Measurements from ENCODE around the gene GPER1.

The GPER1 gene

DNA sequence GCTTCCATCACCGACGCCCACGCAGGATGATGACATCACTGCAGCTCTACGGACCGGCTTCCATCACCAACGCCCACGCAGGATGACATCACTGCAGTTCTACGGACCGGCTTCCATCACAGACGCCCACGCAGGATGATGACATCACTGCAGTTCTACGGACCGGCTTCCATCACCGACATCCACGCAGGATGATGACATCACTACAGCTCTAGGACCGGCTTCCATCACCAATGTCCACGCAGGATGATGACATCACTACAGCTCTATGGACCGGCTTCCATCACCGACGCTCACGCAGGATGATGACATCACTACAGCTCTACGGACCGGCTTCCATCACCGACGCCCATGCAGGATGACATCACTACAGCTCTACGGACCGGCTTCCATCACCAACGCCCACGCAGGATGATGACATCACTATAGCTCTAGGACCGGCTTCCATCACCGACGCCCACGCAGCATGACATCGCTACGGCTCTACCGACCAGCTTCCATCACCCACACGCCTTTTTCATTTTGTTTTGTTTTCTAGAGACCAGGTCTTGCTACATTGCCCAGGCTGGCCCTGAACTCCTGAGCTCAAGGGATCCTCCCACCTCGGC is 29.5 kb downstream of the GPER1 start:
- DNase-seq (ENCODE audit: low read depth in 2 of 2), result no peak

DNA sequence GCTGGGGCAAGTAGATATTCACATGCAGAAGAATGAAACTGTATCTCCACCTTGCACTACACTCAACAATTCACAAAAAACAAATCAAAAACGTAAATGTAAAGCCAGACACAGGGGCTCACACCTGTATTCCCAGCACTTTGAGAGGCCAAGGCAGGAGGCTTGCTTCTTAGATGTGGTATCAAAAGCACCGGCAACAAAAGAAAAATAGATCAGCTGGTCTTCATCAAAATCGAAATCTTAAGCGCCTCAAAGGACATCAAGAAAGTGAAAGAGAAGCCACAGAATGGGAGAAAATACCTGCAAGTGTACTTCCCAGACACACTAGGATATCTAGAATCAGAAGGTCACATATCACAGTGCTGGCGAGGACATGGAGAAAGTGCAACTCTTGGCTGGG is 31.3 kb downstream of the GPER1 start:
- no peak for DNase-seq (ENCODE audit: low read depth in 2 of 2)

DNA sequence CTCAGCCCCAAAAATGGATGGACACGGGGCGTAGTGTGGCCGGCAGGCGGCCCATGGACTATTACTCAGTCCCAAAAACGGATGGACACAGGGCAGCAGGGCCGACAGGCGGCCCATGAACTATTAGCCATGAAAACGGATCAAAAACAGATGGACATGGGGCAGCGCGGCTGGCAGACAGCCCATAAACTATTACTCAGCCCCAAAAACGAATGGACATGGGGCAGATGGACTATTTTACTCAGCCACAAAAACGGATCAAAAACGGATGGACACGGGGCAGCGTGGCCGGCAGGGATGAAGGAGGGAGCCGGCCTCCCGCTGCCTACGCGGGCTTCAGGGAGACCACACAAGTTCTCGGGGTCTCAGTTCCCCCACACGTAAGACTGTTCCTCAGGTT is 32.9 kb downstream of the GPER1 start:
- DNase-seq (ENCODE audit: low read depth in 2 of 2), result no peak

DNA sequence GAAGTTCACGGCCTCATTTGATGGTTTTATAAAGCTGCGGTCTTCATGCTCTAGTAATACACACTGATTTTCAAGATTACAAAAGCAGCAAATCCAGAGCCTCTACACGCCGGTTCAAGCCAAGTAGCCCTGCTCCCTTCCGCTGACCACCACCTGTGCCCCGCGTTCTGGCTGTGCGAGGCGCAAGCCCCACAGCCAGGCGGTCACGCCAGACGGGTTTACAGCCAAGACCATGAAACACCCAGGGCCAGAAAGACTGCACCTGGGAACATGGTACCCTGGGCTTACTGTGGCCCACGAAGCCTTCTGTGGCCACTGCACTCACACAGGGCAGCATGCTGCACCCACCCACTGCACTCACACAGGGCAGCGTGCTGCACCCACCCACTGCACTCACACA is 33.6 kb downstream of the GPER1 start:
- no peak for DNase-seq (ENCODE audit: low read depth in 2 of 2)

DNA sequence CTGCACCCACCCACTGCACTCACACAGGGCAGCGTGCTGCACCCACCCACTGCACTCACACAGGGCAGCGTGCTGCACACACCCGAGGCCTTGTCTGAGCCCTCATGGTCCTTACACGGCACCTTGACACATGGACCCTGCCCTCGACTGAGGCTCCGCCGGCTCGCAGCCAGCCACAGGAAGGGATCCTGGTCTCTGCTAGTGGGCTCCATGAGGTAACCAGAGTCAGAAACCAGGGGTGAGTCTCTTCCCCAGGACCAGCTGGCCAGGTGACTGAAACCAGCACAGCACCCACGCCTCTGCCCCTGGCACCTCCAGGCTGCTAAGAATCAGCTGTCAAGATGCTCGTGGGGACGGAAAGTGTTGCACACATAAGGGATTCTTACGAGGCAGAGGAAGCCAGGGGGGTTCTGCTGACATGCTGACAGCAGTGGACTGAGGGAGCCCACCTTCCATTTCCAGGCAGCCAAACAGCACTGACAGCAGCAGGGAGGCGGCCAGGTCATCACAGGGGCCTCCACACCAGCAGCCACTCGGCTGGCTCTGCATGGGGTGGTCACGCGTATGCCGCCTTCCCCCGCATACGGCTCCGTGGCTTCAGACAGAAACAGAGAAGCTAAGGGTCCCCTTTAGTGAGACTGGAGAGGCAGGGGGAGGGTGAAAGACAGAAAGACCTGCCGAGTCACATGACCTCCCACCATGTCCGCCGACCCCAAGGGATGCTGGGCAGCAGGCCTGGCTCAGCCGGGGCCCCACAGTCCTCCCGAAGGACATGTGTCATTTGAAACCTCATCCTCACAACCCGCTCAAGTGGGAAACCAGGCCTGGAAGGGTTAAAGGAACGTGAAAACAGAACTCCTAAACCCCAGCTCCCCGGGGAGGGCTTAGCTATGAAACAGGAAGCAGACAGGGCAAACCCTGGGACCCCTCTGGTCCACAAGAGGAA is 34.2 kb downstream of the GPER1 start:
- DNase-seq (ENCODE audit: low read depth in 2 of 2), result no peak

DNA sequence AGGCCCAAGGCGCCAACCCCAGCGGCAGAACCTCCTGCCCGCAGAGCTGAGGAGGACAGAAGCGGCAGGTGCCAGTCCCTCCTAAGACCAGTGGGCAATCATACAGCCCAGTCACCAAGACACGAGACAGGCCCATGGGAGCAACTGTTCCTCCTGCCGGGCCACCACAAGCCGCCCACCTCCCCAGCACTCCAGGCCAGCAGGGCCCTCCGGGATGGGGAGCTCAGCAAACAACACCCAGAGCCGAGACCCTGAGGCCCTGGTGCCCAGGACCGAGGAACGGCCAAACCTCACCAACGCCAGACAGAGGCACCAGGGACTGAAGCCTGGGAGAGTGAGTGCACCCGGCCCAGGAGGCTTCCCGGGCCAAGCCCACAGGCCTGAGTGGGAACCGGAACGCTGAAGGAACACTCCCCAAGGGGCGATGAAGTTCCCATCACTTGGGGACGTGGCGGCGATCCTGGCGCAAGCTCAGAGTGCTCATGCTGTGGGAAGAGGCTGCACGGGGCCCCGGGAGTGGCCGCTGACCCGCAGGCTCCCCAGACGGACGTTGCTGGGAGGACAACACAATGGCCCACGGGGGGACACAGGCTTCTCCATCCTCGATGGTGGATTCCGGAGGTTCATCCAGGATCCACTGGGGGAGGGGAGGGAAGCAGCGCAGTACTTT is 35.1 kb downstream of the GPER1 start:
- DNase-seq (ENCODE audit: low read depth in 2 of 2), result no peak

DNA sequence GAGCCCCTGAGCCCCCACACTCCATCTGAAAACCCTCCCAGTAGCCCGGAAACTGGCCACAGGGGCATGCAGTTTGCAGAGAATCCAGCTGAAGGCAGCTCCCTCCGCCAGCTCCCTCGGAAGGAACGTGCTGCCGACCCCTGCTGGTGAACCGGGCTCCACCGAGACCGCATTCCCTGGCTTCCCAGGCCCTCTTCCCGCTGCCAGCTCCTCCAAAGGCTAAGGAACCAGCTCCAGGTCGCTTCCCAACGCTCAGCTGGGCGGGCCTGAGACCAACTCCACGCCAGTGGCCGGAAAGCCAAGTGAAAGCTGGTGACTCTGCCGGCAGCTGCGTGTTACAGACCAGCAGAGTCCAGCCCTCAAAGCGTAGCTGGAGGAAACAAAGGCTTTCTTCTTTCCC is 35.8 kb downstream of the GPER1 start:
- no peak for DNase-seq (ENCODE audit: low read depth in 2 of 2)

DNA sequence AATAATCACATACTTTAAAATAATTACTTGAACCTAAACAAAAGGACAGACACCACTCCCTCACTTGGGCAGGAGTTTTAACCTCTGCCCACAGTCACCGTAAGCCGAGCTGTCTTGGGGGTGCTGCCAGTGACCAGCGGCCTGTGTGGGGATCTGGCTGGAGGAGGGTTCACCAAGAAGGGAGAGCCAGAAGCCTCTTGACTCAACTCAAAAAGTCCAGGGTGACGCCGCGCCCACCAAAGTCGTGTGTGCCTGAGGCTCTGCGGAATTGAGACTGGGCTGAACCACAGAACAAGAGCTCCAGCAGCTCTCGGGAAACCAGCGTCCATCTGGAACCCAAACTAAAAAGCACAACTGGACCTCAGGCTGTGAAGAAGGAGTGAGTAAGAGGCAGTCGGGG is 36.3 kb downstream of the GPER1 start:
- no peak for DNase-seq (ENCODE audit: low read depth in 2 of 2)

DNA sequence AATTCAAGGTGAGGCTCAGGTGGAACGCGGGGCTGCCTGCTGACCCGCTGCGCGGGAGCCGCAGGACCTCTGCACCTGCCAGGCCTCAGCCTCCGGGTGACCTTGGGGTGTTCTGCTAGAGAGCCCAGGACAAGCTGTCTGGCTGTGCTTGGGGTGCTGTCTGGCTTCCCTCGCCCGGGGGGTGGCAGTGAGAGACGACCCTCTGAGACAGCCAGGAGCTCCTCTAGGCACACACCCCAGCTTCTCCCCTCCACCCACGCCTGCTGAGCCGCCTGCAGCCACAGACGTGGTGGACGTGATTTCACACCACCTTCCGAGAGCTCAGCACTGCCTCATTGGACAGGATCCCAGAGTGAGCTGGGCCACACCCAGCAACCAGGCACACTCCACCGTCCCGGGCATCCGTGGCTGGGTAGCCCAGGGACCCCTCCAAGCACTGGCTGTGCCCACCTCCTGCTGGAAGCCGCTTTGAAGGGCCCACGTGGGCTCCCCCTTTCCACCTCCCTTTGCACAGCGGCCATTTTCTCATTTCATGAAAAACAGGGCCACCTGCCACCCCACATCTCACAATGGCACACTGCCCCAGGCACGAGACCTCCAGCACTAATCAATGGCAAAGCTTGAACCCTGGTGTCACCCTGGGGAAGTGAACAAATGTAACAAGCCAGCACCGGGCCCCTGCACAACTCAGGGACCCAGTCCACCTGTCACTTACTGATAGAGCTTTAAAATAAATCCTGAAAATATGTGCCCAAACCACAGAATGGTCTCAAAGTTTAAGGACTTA is 37.1 kb downstream of the GPER1 start:
- DNase-seq (ENCODE audit: low read depth in 2 of 2), result no peak

DNA sequence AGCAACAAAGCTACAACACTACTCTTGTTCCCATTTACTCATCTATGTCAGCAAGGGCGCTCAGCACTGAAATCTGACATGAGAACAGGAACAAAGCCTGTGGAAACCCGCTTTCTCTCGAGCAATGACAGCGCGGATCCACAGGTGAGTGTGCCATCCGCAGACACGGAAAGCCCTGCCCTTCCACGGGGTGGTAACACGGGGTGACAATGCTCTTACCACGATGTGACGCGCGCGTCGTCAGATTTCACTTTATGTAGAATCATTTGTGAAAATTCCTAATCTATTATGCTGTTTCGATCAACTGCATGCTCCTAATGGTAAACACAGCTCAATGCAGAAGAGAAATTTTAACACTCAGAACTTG is 37.7 kb downstream of the GPER1 start:
- DNase-seq (ENCODE audit: low read depth in 2 of 2), result no peak

DNA sequence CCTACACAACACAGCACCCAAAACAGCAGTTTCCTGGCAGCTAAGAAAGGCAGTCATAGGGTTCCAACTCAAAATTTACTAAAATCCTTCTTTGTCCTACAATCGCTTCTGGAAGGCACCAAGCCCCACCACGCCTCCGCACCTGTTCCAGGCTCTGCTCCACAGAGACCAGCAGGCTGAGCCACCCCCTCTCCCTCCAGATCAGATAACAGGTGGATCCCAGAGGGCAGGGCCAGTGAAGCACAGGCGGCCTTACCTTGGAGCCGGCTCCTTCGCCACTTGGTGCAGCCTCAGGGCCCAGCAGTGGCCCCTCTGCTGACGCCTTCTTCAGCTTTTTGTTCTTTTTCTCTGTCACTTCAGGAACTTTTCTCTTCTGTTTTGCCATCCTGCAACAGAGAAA is 39.1 kb downstream of the GPER1 start:
- no peak for DNase-seq (ENCODE audit: low read depth in 2 of 2)

DNA sequence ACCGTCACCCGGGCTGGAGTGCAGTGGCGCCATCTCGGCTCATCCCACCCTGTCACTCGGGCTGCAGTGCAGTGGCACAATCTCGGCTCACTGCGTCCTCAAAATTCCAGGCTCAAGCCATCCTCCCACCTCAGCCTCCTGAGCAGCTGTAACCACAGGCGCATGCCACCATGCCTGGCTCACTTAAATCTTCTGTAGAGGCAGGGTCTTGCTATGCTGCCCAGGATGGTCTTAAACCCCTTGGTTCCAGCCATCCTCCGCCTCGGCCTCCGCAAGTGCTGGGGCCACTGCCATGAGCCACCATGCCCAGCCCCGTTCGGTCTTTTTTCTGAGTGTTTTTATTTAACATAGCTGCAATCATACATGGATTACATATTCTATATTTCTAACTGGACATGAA is 41.5 kb downstream of the GPER1 start:
- DNase-seq (ENCODE audit: low read depth in 2 of 2), result no peak

DNA sequence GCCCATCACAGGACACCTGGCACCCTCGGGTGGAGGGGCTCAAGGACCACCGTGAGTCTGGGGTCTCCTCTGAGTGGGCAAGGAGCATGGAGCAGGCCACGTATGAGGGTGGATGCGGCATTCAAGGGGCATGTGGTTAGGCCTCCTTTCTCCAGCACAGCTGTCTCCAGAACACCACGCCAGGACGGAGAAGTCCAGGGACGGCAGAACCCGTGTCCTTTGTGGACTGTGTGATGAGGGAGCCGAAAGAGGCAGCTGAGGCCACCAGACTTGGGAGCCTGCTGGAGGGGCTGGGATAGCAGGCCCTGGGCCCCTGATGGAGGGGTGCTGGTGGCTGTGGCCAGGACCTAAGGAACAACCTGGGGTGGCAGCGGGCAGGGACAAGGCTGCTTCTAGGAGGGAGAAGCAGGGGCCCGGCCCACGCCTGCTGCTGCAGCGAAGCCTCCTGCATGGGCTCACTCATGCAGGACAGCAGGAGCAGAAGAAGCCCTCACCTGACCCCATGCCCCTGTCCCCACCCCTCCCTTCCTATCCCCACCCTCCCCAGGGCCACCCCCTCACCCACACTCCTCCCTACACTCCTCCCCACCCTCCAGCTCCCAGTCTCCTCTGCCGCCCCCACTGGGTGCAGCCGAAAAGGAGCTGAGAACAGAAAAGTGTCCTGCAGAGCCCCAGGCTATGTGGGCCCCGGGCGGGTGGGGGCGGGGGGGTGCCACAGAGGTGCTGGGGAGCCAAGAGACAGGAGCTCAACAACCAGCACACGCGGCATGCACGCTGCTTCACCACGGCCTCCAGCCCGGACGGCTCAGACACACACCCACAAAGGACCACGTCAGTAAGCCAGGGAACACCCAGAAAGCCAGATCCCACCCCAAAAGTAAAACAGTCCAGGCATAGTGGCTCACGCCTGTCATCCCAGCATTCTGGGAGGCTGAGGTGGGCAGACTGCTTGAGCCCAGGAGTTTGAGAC is 42.4 kb downstream of the GPER1 start:
- no peak for DNase-seq (ENCODE audit: low read depth in 2 of 2)

DNA sequence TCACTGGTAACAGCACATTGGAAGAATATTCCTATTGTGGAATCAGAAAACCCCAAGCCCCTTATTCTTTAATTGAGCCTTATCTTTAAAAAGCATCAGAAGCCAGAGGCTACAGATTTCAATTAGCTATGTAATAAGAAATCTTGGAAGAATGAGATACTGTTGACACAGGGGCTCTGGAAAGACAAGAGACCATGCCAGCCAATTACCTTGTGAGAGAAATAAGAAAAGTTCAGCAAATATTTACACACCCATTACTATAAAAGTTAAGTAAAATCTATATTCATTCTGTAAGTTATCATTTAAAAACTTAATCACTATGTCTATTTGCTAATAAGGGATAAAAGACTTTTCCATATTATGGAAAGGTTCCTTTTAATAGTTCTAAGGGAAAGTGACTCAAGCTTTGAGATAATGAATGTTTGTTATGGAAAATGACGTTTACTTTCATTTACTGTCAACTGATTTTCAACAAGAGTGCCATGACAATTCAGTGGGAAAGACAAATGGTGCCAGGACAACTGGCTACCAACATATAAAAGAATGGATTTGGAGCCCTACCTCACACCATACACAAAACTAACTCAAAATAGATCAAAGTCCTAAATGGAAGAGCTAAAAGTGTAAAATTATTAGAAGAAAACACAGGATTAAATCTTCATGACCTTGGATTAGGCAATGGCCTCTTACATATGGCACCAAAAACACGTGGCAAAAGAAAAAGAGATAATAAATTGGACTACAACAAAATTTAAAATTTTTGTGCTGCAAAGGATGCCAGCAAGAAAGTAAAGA is 43.8 kb downstream of the GPER1 start:
- DNase-seq (ENCODE audit: low read depth in 2 of 2), result no peak

DNA sequence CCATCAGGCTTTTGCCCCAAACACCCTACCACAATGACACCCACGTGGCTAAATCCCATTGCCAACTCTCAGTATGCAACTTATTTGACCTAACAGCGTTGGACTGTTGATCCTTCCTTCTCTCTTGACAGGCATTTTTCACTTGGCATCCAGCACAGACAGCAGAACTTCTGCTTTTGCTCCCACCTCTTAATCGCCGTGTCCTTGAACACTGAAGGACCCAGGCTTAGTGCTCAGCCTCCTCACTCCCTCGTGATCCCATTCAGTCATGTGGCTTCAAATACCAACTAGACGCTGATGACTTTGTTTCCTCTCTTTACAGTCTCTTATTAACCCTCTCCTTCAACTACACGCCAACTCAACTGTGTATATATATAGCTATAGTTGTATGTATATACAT is 47.0 kb downstream of the GPER1 start:
- no peak for DNase-seq (ENCODE audit: low read depth in 2 of 2)

DNA sequence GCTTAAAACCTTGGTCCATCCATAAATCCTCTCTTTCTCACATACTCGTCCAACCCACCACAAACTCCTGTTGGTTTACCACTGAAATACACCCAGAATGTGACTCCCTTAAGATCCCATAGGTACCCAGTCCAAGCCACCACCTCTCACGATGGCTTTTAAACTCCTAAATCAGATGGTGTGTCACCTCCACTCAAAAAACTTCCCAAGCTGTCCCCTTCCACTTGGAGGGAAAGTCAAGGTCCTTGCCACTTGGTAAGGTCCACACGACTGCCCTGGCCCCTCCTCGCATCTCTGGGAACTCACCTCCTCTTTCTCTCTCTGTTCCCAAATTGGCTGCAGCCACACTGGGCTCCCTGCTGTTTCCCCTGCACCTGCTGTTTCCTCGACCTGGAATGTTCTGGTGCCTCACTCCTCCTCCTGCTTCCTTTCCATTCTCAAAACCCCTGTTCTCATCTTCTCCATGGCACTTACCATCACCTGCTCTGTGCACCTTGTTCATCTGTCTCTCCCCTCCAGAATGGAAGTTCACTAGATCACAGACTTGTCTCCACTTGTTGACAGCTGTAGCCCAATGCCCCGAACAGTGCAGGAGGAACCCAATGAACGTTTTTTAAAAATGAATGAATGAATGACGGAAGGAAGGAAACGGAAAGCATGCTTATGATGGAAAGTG is 49.1 kb downstream of the GPER1 start:
- DNase-seq (ENCODE audit: low read depth in 2 of 2), result no peak

DNA sequence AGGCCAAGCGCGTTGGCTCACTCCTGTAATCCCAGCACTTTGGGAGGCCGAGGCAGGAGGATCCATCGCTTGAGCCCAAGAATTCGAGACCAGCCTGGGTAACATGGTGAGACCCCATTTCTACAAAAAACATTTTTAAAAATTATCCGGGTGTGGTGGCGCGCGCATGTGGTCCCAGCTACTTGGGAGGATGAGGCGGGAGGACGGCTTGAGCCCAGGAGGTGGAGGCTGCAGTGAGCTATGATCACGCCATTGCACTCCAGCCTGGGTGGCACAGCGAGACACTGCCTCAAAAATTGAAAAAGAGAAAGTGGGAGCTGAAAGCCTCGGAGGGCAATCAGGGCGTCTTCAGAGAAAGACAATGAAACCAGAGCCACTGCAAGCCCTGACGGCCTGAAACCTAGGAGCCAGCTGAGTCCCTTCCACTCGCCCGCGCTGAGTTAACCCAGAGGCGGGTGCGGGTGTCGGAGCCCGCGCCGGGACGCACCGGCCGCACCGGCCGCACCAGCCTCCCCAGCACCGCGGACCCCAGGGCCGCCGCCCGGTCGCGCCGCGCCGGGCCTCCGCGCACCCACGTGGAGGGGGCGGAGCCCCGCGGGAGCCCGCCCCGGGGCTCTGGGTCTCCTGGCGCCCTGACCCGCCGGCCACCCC is 49.7 kb downstream of the GPER1 start:
- DNase-seq (ENCODE audit: low read depth in 2 of 2), result no peak

DNA sequence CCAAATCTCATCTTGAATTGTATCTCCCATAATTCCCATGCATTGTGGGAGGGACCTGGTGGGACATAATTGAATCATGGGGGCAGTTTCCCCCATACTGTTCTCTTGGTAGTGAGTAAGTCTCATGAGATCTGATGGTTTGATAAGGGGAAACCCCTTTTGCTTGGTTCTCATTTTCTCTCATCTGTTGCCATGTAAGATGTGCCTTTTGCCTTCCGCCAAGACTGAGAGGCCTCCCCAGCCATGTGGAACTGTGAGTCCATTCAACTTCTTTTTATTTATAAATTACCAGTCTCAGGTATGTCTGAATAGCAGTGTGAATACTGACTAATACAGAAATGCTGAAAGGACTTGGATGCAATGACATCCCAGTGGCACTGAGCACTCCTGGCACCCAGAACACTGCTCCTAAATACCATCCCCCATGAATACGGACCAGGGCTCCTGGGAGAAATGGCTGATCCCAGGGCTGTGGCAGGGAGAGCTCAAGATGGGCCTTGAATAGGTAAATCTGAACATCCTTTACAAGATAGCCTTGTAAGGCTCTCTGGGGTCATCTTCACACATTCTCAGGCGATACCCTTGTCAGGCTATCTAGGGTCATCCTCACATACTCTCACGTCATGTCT is 52.7 kb downstream of the GPER1 start:
- no peak for DNase-seq (ENCODE audit: low read depth in 2 of 2)

DNA sequence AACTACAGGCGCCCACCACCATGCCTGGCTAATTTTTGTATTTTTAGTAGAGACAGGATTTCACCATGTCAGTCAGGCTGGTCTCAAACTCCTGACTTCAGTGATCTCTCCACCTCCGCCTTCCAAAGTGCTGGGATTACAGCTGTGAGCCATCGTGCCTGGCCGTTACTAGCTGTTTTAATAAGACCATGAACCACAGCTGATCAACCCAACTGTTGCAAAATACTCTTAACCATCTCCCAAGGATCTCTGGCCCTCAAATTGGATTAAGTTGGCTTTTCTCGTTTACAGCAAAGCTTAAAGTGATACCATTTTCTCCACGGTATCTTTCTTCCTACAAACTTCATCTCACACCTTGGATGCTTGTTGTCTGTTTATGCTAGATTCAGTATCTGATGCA is 53.7 kb downstream of the GPER1 start:
- DNase-seq (ENCODE audit: low read depth in 2 of 2), result no peak
